HG03571 (cell line): Measurements from ENCODE around the gene EML1.

Source experiments
- ATAC-seq: cut with Tn5 transposase; IDR thresholded peaks from one replicate; pipeline ENCODE4 v1.9.1; 2021; ENCODE audit not compliant: unreplicated experiment

The EML1 gene

GRCh38 chr14:99862136-99862535 lies 68.9 kb downstream of the EML1 start:
- no peak for ATAC-seq

- ATAC-seq = no peak
Measured at GRCh38 chr14:99863059-99863458, 69.8 kb downstream of the EML1 start.

- no peak for ATAC-seq
Measured at GRCh38 chr14:99865408-99865807, 72.2 kb downstream of the EML1 start.

GRCh38 chr14:99870617-99871016 lies 77.4 kb downstream of the EML1 start:
- no peak for ATAC-seq

- ATAC-seq = no peak
Measured at GRCh38 chr14:99871771-99872170, 78.6 kb downstream of the EML1 start.

GRCh38 chr14:99872786-99873440 lies 79.7 kb downstream of the EML1 start:
- no peak for ATAC-seq

GRCh38 chr14:99873653-99874052 lies 80.4 kb downstream of the EML1 start:
- ATAC-seq = no peak

- no peak for ATAC-seq
Measured at GRCh38 chr14:99874306-99874705, 81.1 kb downstream of the EML1 start.

- no peak for ATAC-seq
Measured at GRCh38 chr14:99875421-99875820, 82.2 kb downstream of the EML1 start.

GRCh38 chr14:99875836-99876235 lies 82.6 kb downstream of the EML1 start:
- ATAC-seq = no peak

GRCh38 chr14:99876406-99876805 lies 83.2 kb downstream of the EML1 start:
- no peak for ATAC-seq

- no peak for ATAC-seq
Measured at GRCh38 chr14:99878563-99878962, 85.3 kb downstream of the EML1 start.

- no peak for ATAC-seq
Measured at GRCh38 chr14:99879401-99880295, 86.4 kb downstream of the EML1 start.

- ATAC-seq = no peak
Measured at GRCh38 chr14:99880651-99881420, 87.6 kb downstream of the EML1 start.

- no peak for ATAC-seq
Measured at GRCh38 chr14:99883866-99884650, 90.8 kb downstream of the EML1 start.

- ATAC-seq = no peak
Measured at GRCh38 chr14:99884834-99885648, 91.8 kb downstream of the EML1 start.

GRCh38 chr14:99885649-99885958 lies 92.4 kb downstream of the EML1 start:
- no peak for ATAC-seq

GRCh38 chr14:99887407-99887806 lies 94.2 kb downstream of the EML1 start:
- no peak for ATAC-seq

- no peak for ATAC-seq
Measured at GRCh38 chr14:99888149-99888548, 94.9 kb downstream of the EML1 start.

- no peak for ATAC-seq
Measured at GRCh38 chr14:99889268-99889667, 96.1 kb downstream of the EML1 start.
